Liver (tissue), 9 donors: ENCODE results near the gene VBP1. TPM values are rescaled to one million over a fixed set of nuclear protein-coding genes. Genes with fewer than 3 reads are reported as not detected.

Experiments used
- DNase-seq: peaks from one replicate; pipeline ENCODE4 v3.0.0-alpha.2; 2017; ENCODE audit warnings: low spot score
- H3K27ac ChIP-seq, 2 donors: one replicate each; pipeline ENCODE4 v1.7.0; 2013; ENCODE audit warnings: inconsistent platforms in 2 of 2, low read length in 2 of 2, control low read depth in 1 of 2, low read depth in 1 of 2, mild to moderate bottlenecking in 1 of 2
- H3K27me3 ChIP-seq, 4 donors: one replicate each; pipeline versions ENCODE4 v1.6.1 to v1.7.0; 2013; ENCODE audit warnings: low read length in 3 of 4, inconsistent platforms in 1 of 4, mild to moderate bottlenecking in 1 of 4, moderate library complexity in 1 of 4; ENCODE audit not compliant: control insufficient read depth in 4 of 4, insufficient read depth in 4 of 4
- H3K36me3 ChIP-seq, 4 donors: one replicate each; pipeline versions ENCODE4 v1.6.1 to v1.7.0; 2013; ENCODE audit warnings: low read length in 3 of 4, mild to moderate bottlenecking in 3 of 4, low read depth in 1 of 4, moderate library complexity in 1 of 4; ENCODE audit not compliant: control insufficient read depth in 4 of 4, insufficient read depth in 3 of 4
- H3K4me1 ChIP-seq, 4 donors: one replicate each; pipeline versions ENCODE4 v1.6.1 to v1.7.0; 2013; ENCODE audit warnings: low read length in 3 of 4, mild to moderate bottlenecking in 3 of 4, moderate library complexity in 1 of 4; ENCODE audit not compliant: control insufficient read depth in 4 of 4, insufficient read depth in 4 of 4
- H3K4me3 ChIP-seq, 3 donors: one replicate each; pipeline versions ENCODE4 v1.6.1 to v1.7.0; 2013; ENCODE audit warnings: low read length in 3 of 3, control low read depth in 1 of 3, low read depth in 1 of 3, mild to moderate bottlenecking in 1 of 3
- H3K9ac ChIP-seq, 2 donors: one replicate each; pipeline ENCODE4 v1.7.0; 2013; ENCODE audit warnings: low read length in 2 of 2, mild to moderate bottlenecking in 2 of 2, moderate library complexity in 2 of 2, control low read depth in 1 of 2, low read depth in 1 of 2
- H3K9me3 ChIP-seq, 4 donors: one replicate each; pipeline versions ENCODE4 v1.6.1 to v1.7.0; 2013; ENCODE audit warnings: low read length in 3 of 4; ENCODE audit not compliant: control insufficient read depth in 4 of 4
- EGR1 ChIP-seq, 2 donors: IDR thresholded peaks; 2 replicates each; pipeline ENCODE4 v1.6.1; 2016 to 2018; ENCODE audit warnings: antibody characterized with exemption in 2 of 2, low read depth in 2 of 2
- FOXA1 ChIP-seq: IDR thresholded peaks from 2 replicates; pipeline ENCODE4 v1.6.1; 2016; ENCODE audit warnings: antibody characterized with exemption
- FOXA2 ChIP-seq: IDR thresholded peaks from 2 replicates; pipeline ENCODE4 v1.6.1; 2016; ENCODE audit warnings: antibody characterized with exemption
- GABPA ChIP-seq, 2 donors: IDR thresholded peaks in 1 of 2; conservative IDR thresholded peaks in 1 of 2; 2 replicates each; pipeline ENCODE4 v1.6.1; 2016; ENCODE audit warnings: antibody characterized with exemption in 2 of 2, mild to moderate bottlenecking in 1 of 2, moderate library complexity in 1 of 2
- HNF4G ChIP-seq: IDR thresholded peaks from 2 replicates; pipeline ENCODE4 v1.6.1; 2016; ENCODE audit warnings: antibody characterized with exemption
- JUND ChIP-seq, 2 donors: IDR thresholded peaks; 2 replicates each; pipeline ENCODE4 v1.6.1; 2016; ENCODE audit warnings: antibody characterized with exemption in 2 of 2
- RAD21 ChIP-seq, 2 donors: IDR thresholded peaks; 2 replicates each; pipeline ENCODE4 v1.6.1; 2016; ENCODE audit warnings: antibody characterized with exemption in 2 of 2, mild to moderate bottlenecking in 2 of 2
- TAF1 ChIP-seq: conservative IDR thresholded peaks from 2 replicates; pipeline ENCODE4 v1.6.1; 2016; ENCODE audit warnings: antibody characterized with exemption, mild to moderate bottlenecking
- WGBS: extraction: QIAGEN DNeasy Blood & Tissue Kit; methylation state at CpG from one replicate; pipeline ENCODE4 v1.1.7; 2013; 5-methylcytosine and 5-hydroxymethylcytosine counted together
- polyA plus RNA-seq, 2 donors: library from polyadenylated mRNA; stranded (reverse) in 1 of 2; unstranded in 1 of 2; fragments of 200-250 nt in 1 of 2; fragments of >200 nt in 1 of 2; fragmentation: Nextera tagmentation in 1 of 2; extraction: Ambion mirVana in 1 of 2; gene quantifications; one replicate each; pipeline versions ENCODE4 v1.2.1 to v1.2.3, GENCODE V29; 2013 to 2015
- total RNA-seq, 2 donors: library from RNA; depleted of rRNA; stranded (reverse); fragments of >200 nt; gene quantifications; one replicate each; pipeline ENCODE4 v1.2.3, GENCODE V29; 2014
- TF ChIP-seq, protein P1 (sequence below): IDR thresholded peaks from 2 replicates; pipeline ENCODE4 v1.6.1; 2016; ENCODE audit warnings: antibody characterized with exemption
- TF ChIP-seq, protein P2 (sequence below): IDR thresholded peaks from 2 replicates; pipeline ENCODE4 v1.6.1; 2016; ENCODE audit warnings: antibody characterized with exemption
- TF ChIP-seq, protein P3 (sequence below): IDR thresholded peaks from 2 replicates; pipeline ENCODE4 v1.6.1; 2016; ENCODE audit warnings: antibody characterized with exemption, mild to moderate bottlenecking
- TF ChIP-seq, protein P4 (sequence below): fragments of 150-350 bp; IDR thresholded peaks from 2 replicates; pipeline ENCODE4 v1.5.1; 2017; ENCODE audit warnings: improper control_type of control experiment, low read depth, low read length; ENCODE audit not compliant: missing input control
- donor health status: healthy.
- donor health status: healthy.
- donor health status: healthy.
- donor health status: healthy.
- donor health status: healthy.

Gene VBP1
- total and polyA plus RNA-seq, 4 donors: 15.1 to 40.7 (median 16.6) TPM

DNA sequence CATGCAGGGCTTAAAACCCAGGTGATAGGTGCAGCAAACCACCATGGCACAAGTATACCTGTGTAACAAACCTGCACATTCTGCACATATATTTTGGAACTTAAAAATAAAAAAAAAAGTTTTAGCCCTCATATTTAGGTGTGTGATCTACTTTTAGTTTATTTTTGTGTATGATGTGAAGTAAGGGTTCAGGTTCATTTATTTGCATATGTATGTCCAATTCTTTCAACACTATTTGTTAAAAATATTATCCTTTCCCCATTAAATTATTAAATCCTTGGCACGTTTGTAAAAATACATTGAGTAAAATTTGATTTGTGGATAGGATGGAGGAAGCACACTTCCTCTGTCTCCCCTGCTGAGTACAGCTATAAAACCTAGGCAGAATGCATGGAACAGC lies 35.1 kb downstream of the VBP1 start (continued):
- TF ChIP-seq, protein P1, sequence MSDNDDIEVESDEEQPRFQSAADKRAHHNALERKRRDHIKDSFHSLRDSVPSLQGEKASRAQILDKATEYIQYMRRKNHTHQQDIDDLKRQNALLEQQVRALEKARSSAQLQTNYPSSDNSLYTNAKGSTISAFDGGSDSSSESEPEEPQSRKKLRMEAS: no peak
- TF ChIP-seq HNF4G (no peak), TAF1 (no peak), FOXA2 (no peak), JUND (IDR thresholded peaks at IDR 0.05) (no peak), GABPA (IDR thresholded peaks at IDR 0.05 in 1 of 2, conservative IDR thresholded peaks at IDR 0.05 in 1 of 2) (no peak), EGR1 (IDR thresholded peaks at IDR 0.05; ENCODE audit: low read depth in 2 of 2) (no peak), RAD21 (IDR thresholded peaks at IDR 0.05) (no peak)
- TF ChIP-seq, protein P2, sequence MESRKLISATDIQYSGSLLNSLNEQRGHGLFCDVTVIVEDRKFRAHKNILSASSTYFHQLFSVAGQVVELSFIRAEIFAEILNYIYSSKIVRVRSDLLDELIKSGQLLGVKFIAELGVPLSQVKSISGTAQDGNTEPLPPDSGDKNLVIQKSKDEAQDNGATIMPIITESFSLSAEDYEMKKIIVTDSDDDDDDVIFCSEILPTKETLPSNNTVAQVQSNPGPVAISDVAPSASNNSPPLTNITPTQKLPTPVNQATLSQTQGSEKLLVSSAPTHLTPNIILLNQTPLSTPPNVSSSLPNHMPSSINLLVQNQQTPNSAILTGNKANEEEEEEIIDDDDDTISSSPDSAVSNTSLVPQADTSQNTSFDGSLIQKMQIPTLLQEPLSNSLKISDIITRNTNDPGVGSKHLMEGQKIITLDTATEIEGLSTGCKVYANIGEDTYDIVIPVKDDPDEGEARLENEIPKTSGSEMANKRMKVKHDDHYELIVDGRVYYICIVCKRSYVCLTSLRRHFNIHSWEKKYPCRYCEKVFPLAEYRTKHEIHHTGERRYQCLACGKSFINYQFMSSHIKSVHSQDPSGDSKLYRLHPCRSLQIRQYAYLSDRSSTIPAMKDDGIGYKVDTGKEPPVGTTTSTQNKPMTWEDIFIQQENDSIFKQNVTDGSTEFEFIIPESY: no peak

DNA sequence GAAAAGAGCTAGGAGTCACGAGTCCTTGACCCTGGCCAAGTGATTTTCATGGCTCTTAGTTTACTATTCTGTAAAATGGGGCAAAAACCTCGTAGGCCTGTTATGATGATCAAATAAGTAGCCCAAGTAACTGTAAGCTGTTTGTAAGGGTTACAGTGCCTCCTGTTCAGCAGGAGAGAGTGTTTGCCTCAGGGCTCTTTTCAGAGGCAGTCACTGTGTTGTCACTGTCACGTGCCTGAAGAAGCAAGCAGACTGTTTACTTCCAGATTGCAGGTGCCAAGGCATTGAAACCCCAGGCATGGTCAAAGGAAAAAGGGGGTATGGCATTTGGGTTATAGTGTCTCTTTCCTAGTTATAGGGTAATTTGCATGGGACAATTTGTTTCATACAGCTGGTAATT lies 43.5 kb downstream of the VBP1 start:
- Histone ChIP-seq H3K4me3 (no peak overlapping the region), H3K27ac (no peak overlapping the region), H3K36me3 (no peaks in the 10 kb centered on the region), H3K9me3 (no peaks in the 10 kb centered on the region), H3K27me3 (no peaks in the 10 kb centered on the region), H3K9ac (no peak overlapping the region), H3K4me1 (no peaks in the 10 kb centered on the region)
- no peak for DNase-seq
- no peak for TF ChIP-seq FOXA1
- TF ChIP-seq, protein P3, sequence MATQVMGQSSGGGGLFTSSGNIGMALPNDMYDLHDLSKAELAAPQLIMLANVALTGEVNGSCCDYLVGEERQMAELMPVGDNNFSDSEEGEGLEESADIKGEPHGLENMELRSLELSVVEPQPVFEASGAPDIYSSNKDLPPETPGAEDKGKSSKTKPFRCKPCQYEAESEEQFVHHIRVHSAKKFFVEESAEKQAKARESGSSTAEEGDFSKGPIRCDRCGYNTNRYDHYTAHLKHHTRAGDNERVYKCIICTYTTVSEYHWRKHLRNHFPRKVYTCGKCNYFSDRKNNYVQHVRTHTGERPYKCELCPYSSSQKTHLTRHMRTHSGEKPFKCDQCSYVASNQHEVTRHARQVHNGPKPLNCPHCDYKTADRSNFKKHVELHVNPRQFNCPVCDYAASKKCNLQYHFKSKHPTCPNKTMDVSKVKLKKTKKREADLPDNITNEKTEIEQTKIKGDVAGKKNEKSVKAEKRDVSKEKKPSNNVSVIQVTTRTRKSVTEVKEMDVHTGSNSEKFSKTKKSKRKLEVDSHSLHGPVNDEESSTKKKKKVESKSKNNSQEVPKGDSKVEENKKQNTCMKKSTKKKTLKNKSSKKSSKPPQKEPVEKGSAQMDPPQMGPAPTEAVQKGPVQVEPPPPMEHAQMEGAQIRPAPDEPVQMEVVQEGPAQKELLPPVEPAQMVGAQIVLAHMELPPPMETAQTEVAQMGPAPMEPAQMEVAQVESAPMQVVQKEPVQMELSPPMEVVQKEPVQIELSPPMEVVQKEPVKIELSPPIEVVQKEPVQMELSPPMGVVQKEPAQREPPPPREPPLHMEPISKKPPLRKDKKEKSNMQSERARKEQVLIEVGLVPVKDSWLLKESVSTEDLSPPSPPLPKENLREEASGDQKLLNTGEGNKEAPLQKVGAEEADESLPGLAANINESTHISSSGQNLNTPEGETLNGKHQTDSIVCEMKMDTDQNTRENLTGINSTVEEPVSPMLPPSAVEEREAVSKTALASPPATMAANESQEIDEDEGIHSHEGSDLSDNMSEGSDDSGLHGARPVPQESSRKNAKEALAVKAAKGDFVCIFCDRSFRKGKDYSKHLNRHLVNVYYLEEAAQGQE: no peak
- TF ChIP-seq, protein P2: no peak
- TF ChIP-seq, protein P4, sequence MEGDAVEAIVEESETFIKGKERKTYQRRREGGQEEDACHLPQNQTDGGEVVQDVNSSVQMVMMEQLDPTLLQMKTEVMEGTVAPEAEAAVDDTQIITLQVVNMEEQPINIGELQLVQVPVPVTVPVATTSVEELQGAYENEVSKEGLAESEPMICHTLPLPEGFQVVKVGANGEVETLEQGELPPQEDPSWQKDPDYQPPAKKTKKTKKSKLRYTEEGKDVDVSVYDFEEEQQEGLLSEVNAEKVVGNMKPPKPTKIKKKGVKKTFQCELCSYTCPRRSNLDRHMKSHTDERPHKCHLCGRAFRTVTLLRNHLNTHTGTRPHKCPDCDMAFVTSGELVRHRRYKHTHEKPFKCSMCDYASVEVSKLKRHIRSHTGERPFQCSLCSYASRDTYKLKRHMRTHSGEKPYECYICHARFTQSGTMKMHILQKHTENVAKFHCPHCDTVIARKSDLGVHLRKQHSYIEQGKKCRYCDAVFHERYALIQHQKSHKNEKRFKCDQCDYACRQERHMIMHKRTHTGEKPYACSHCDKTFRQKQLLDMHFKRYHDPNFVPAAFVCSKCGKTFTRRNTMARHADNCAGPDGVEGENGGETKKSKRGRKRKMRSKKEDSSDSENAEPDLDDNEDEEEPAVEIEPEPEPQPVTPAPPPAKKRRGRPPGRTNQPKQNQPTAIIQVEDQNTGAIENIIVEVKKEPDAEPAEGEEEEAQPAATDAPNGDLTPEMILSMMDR: no peak
- 85% methylated on average over 3 of the region's 3 CpGs for WGBS
